Left hindlimb (tissue), 1 donor: ENCODE results near the gene UCK2.
A peak's percentile ranks its signal among the peaks of the same experiment; 100 is the strongest.
"Not testable (repeated sequence)": the region's sequence is repeated elsewhere in the genome, so short reads cannot be mapped to it uniquely, and the experiment has no call there.

Experiments used
- DNase-seq: peaks from one replicate; pipeline ENCODE4 v3.0.0-alpha.2; 2018

UCK2 gene

GRCh38 chr1:165827268-165828102 lies at the start of gene UCK2:
UCK2 (plus strand) TSS chr1:165827614; CDS start chr1:165827834, 220 bp downstream.
- DNase-seq = peak; percentile 81

- not testable (repeated sequence) for DNase-seq
Observed at GRCh38 chr1:165778197-165778596, 49.2 kb upstream of the UCK2 start.

- DNase-seq = not testable (repeated sequence)
Observed at GRCh38 chr1:165783519-165783918, 43.9 kb upstream of the UCK2 start.

GRCh38 chr1:165787741-165788140 lies 39.7 kb upstream of the UCK2 start:
- no peak for DNase-seq

- DNase-seq = no peak
Observed at GRCh38 chr1:165793951-165794350, 33.5 kb upstream of the UCK2 start.

- no peak for DNase-seq
Observed at GRCh38 chr1:165795894-165796293, 31.5 kb upstream of the UCK2 start.

- DNase-seq = no peak
Observed at GRCh38 chr1:165799387-165799786, 28.0 kb upstream of the UCK2 start.

GRCh38 chr1:165804513-165804912 lies 22.9 kb upstream of the UCK2 start:
- DNase-seq = not testable (repeated sequence)

- no peak for DNase-seq
Observed at GRCh38 chr1:165807613-165808012, 19.8 kb upstream of the UCK2 start.

GRCh38 chr1:165815725-165816124 lies 11.7 kb upstream of the UCK2 start:
- no peak for DNase-seq

- DNase-seq = no peak
Observed at GRCh38 chr1:165816157-165816556, 11.3 kb upstream of the UCK2 start.

GRCh38 chr1:165816826-165817497 lies 10.5 kb upstream of the UCK2 start:
- no peak for DNase-seq

GRCh38 chr1:165823552-165824268 lies 3.7 kb upstream of the UCK2 start:
- no peak for DNase-seq

- no peak for DNase-seq
Observed at GRCh38 chr1:165824269-165824643, 3.2 kb upstream of the UCK2 start.

- peak; percentile 31 for DNase-seq
Observed at GRCh38 chr1:165826565-165827267, 698 bp upstream of the UCK2 start.

- peak; percentile 66 for DNase-seq
Observed at GRCh38 chr1:165828103-165828668, 772 bp downstream of the UCK2 start.

GRCh38 chr1:165828669-165829329 lies 1.4 kb downstream of the UCK2 start:
- peak; percentile 67 for DNase-seq

- no peak for DNase-seq
Observed at GRCh38 chr1:165829888-165830287, 2.5 kb downstream of the UCK2 start.

- DNase-seq = no peak
Observed at GRCh38 chr1:165831146-165831545, 3.7 kb downstream of the UCK2 start.

- no peak for DNase-seq
Observed at GRCh38 chr1:165832902-165833301, 5.5 kb downstream of the UCK2 start.

GRCh38 chr1:165833358-165833757 lies 5.9 kb downstream of the UCK2 start:
- no peak for DNase-seq

GRCh38 chr1:165834229-165834628 lies 6.8 kb downstream of the UCK2 start:
- no peak for DNase-seq
